Measurements from ENCODE around the gene CTNND1.
"Not testable (repeated sequence)": the region's sequence is repeated elsewhere in the genome, so short reads cannot be mapped to it uniquely, and the experiment has no call there.

GRCh38 chr11:57716726-57717125 lies 44.9 kb upstream of the CTNND1 start:
- not testable (repeated sequence) for TF ChIP-seq SMC3 (IDR thresholded peaks at IDR 0.05; ENCODE audit: low read depth, low read length); FOS (IDR thresholded peaks at IDR 0.05; ENCODE audit: low read depth, low read length); POLR2A (IDR thresholded peaks at IDR 0.05; ENCODE audit: low read depth, low read length); CTCF (conservative IDR thresholded peaks at IDR 0.05; ENCODE audit: low read depth, low read length); MAFK (IDR thresholded peaks at IDR 0.05; ENCODE audit: low read depth, low read length)

Data from IMR-90 (cell line).